CD14-positive monocyte (primary cell): Measurements from ENCODE around the gene CES2. TPM values are rescaled to one million over a fixed set of nuclear protein-coding genes. Genes with fewer than 3 reads are reported as not detected.

Source experiments
- DNase-seq, 3 donors: peaks; one replicate each; pipeline ENCODE4 v3.0.0-alpha.2; 2011 to 2022
- H2AFZ ChIP-seq: 2 replicates; pipeline ENCODE4 v1.6.0; 2012; ENCODE audit warnings: mild to moderate bottlenecking, low read depth, low read length, inconsistent platforms; ENCODE audit not compliant: insufficient read depth, poor library complexity, severe bottlenecking
- H3K27ac ChIP-seq, 2 donors: 1 replicate in 1 of 2; 2 replicates in 1 of 2; pipeline ENCODE4 v1.5.1; 2012 to 2013; ENCODE audit warnings: low read length in 2 of 2, control low read depth in 1 of 2, inconsistent platforms in 1 of 2, low read depth in 1 of 2, mild to moderate bottlenecking in 1 of 2
- H3K27me3 ChIP-seq, 2 donors: one replicate each; pipeline versions ENCODE4 v1.6.0 to v1.6.1; 2011 to 2013; ENCODE audit warnings: low read length in 2 of 2; ENCODE audit not compliant: control insufficient read depth in 2 of 2, insufficient read depth in 2 of 2
- H3K36me3 ChIP-seq, 2 donors: replicated peaks in 1 of 2; 1 replicate in 1 of 2; 2 replicates in 1 of 2; pipeline versions ENCODE4 v1.5.1 to v1.6.1; 2012 to 2013; ENCODE audit warnings: low read length in 2 of 2, control low read depth in 1 of 2, inconsistent platforms in 1 of 2, mild to moderate bottlenecking in 1 of 2; ENCODE audit not compliant: insufficient read depth in 2 of 2, control insufficient read depth in 1 of 2
- H3K4me1 ChIP-seq, 2 donors: 1 replicate in 1 of 2; 2 replicates in 1 of 2; pipeline versions ENCODE4 v1.5.1 to v1.6.1; 2012 to 2013; ENCODE audit warnings: low read length in 2 of 2, control low read depth in 1 of 2, inconsistent platforms in 1 of 2, mild to moderate bottlenecking in 1 of 2, moderate library complexity in 1 of 2; ENCODE audit not compliant: insufficient read depth in 2 of 2, control insufficient read depth in 1 of 2
- H3K4me2 ChIP-seq: replicated peaks from 2 replicates; pipeline ENCODE3; 2012; ENCODE audit warnings: low read length, moderate library complexity, mild to moderate bottlenecking; ENCODE audit not compliant: poor library complexity, severe bottlenecking; ENCODE audit errors: extremely low read depth
- H3K4me3 ChIP-seq, 3 experiments: fragments of 200-600 bp in 1 of 3; sonication (generic) in 1 of 3; replicated peaks in 1 of 3; 1 replicate in 2 of 3; 2 replicates in 1 of 3; pipeline ENCODE4 v1.5.1; 2011 to 2013; ENCODE audit warnings: low read length in 3 of 3, mild to moderate bottlenecking in 3 of 3, control low read depth in 2 of 3, low read depth in 2 of 3, inconsistent platforms in 1 of 3, moderate library complexity in 1 of 3
- H3K79me2 ChIP-seq: 2 replicates; pipeline ENCODE4 v1.6.0; 2012; ENCODE audit warnings: mild to moderate bottlenecking, control low read depth, inconsistent platforms, low read length, moderate library complexity; ENCODE audit not compliant: insufficient read depth
- H3K9ac ChIP-seq: 2 replicates; pipeline ENCODE4 v1.6.0; 2017; ENCODE audit warnings: low read length, mild to moderate bottlenecking; ENCODE audit not compliant: insufficient read depth, poor library complexity, severe bottlenecking
- H3K9me3 ChIP-seq, 2 donors: replicated peaks in 1 of 2; 1 replicate in 1 of 2; 2 replicates in 1 of 2; pipeline versions ENCODE4 v1.5.1 to v1.6.1; 2012 to 2013; ENCODE audit warnings: low read length in 2 of 2, control low read depth in 1 of 2; ENCODE audit not compliant: control insufficient read depth in 1 of 2, insufficient read depth in 1 of 2
- H4K20me1 ChIP-seq: 2 replicates; pipeline ENCODE4 v1.6.0; 2012; ENCODE audit warnings: mild to moderate bottlenecking, low read length, control low read depth, moderate library complexity; ENCODE audit not compliant: insufficient read depth
- H3K27ac Mint-ChIP-seq, 7 donors: one replicate each; pipeline ENCODE4 v1.8.0; 2020; ENCODE audit warnings: mild to moderate bottlenecking in 7 of 7, mixed read lengths in 7 of 7, moderate library complexity in 6 of 7, inconsistent platforms in 2 of 7
- H3K27me3 Mint-ChIP-seq, 3 donors: one replicate each; pipeline ENCODE4 v1.8.0; 2021 to 2022; ENCODE audit warnings: low read depth in 3 of 3, mild to moderate bottlenecking in 3 of 3, mixed read lengths in 3 of 3, moderate library complexity in 3 of 3, inconsistent platforms in 1 of 3
- H3K36me3 Mint-ChIP-seq, 2 donors: one replicate each; pipeline ENCODE4 v1.8.0; 2020; ENCODE audit warnings: mixed read lengths in 2 of 2, inconsistent platforms in 1 of 2, mild to moderate bottlenecking in 1 of 2
- H3K4me1 Mint-ChIP-seq: one replicate; pipeline ENCODE4 v1.8.0; 2020; ENCODE audit warnings: mild to moderate bottlenecking, mixed read lengths
- H3K4me3 Mint-ChIP-seq, 2 donors: one replicate each; pipeline ENCODE4 v1.8.0; 2020; ENCODE audit warnings: mild to moderate bottlenecking in 2 of 2, mixed read lengths in 2 of 2, moderate library complexity in 1 of 2
- H3K9me3 Mint-ChIP-seq, 7 donors: one replicate each; pipeline ENCODE4 v1.8.0; 2020 to 2022; ENCODE audit warnings: mixed read lengths in 7 of 7, mild to moderate bottlenecking in 6 of 7, moderate library complexity in 6 of 7, inconsistent platforms in 2 of 7
- CTCF ChIP-seq: fragments of 200-600 bp; IDR thresholded peaks from one replicate; pipeline ENCODE4 v1.8.0; 2022; ENCODE audit warnings: antibody characterized with exemption, mild to moderate bottlenecking
- WGBS: methylation state at CpG from one replicate; pipeline ENCODE4 v1.1.5; 2013; ENCODE audit warnings: missing lambda C conversion rate; ENCODE audit not compliant: insufficient coverage; 5-methylcytosine and 5-hydroxymethylcytosine counted together
- intact Hi-C, 2 donors: fragments of 100-400 bp; cut with micrococcal nuclease; formaldehyde crosslinking; loops; one replicate each; pipeline versions ENCODE4 v1.15.0 to v1.15.1; 2023
- polyA plus RNA-seq, 3 donors: library from polyadenylated mRNA; depleted of rRNA in 1 of 3; unstranded in 2 of 3; stranded (reverse) in 1 of 3; fragments of 300-500 nt in 2 of 3; fragments of >200 nt in 1 of 3; fragmentation: Illumina TruSeq in 2 of 3; gene quantifications; 1 replicate in 2 of 3; 2 replicates in 1 of 3; pipeline ENCODE4 v1.2.3, GENCODE V29; 2012 to 2021

Gene CES2
- polyA plus RNA-seq, 3 donors = 14.0 to 29.0 (median 23.2) TPM

GRCh38 chr16:66891360-66891759 is 44.0 kb upstream of the CES2 start:
- Histone ChIP-seq H3K36me3 (no peaks in the 10 kb centered on the region), H3K4me2 (no peak overlapping the region), H3K9me3 (no peaks in the 10 kb centered on the region), H3K79me2 (no peaks in the 10 kb centered on the region), H3K9ac (no peak overlapping the region), H3K4me1 (no peaks in the 10 kb centered on the region), H2AFZ (no peak overlapping the region), H3K27ac (no peak overlapping the region), H3K27me3 (no peaks in the 10 kb centered on the region), H3K4me3 (no peak overlapping the region), H4K20me1 (no peaks in the 10 kb centered on the region)
- no peak overlapping the region for H3K4me3 Mint-ChIP-seq
- peaks cover 7% of the 10 kb centered on the region in 2 donors for H3K36me3 Mint-ChIP-seq
- no peaks in the 10 kb centered on the region for H3K4me1 Mint-ChIP-seq
- peaks cover 5 to 8% (median 7%) of the 10 kb centered on the region in 3 donors for H3K27me3 Mint-ChIP-seq
- no peak overlapping the region for H3K27ac Mint-ChIP-seq
- intact Hi-C loops = no loop called here
- peaks cover 0 to 3% (median 0%) of the 10 kb centered on the region in 7 donors for H3K9me3 Mint-ChIP-seq
- TF ChIP-seq CTCF = no peak
- WGBS = no CpG with 5 or more reads among the region's 4 CpGs
- DNase-seq = no peak

GRCh38 chr16:66891797-66892196 is 43.5 kb upstream of the CES2 start:
- no peaks in the 10 kb centered on the region for H3K27me3 ChIP-seq
- no peaks in the 10 kb centered on the region for H3K79me2 ChIP-seq
- H3K27ac Mint-ChIP-seq = no peak overlapping the region
- WGBS = no CpG with 5 or more reads among the region's 6 CpGs
- no peak overlapping the region for H3K4me3 ChIP-seq
- no peak overlapping the region for H2AFZ ChIP-seq
- H3K4me3 Mint-ChIP-seq = no peak overlapping the region
- TF ChIP-seq CTCF = no peak
- H3K9me3 ChIP-seq = no peaks in the 10 kb centered on the region
- no peaks in the 10 kb centered on the region for H3K4me1 Mint-ChIP-seq
- no peaks in the 10 kb centered on the region for H4K20me1 ChIP-seq
- H3K9ac ChIP-seq = no peak overlapping the region
- no peak for DNase-seq
- H3K27me3 Mint-ChIP-seq = peaks cover 5 to 8% (median 7%) of the 10 kb centered on the region in 3 donors
- intact Hi-C loops = no loop called here
- no peaks in the 10 kb centered on the region for H3K36me3 ChIP-seq
- H3K4me1 ChIP-seq = no peaks in the 10 kb centered on the region
- no peak overlapping the region for H3K27ac ChIP-seq
- H3K36me3 Mint-ChIP-seq = peaks cover 3 to 7% of the 10 kb centered on the region in 2 donors
- peaks cover 0 to 3% (median 0%) of the 10 kb centered on the region in 7 donors for H3K9me3 Mint-ChIP-seq
- no peak overlapping the region for H3K4me2 ChIP-seq
